ENCODE data around the gene GPR17. TPM values are rescaled to one million over a fixed set of nuclear protein-coding genes. Genes with fewer than 3 reads are reported as not detected.
A peak's percentile ranks its signal among the peaks of the same experiment; 100 is the strongest.

GPR17 gene
- polyA plus RNA-seq, 2 donors = 0.26 to 1.6 TPM

- Histone ChIP-seq H3K36me3 (ENCODE audit: control insufficient read depth in 2 of 2, insufficient read depth in 2 of 2, low read length in 1 of 2) (peaks cover 0 to 5% of the 10 kb centered on the region in 2 donors), H3K9me3 (ENCODE audit: control insufficient read depth in 2 of 2, insufficient read depth in 1 of 2, low read depth in 1 of 2, low read length in 1 of 2) (no peaks in the 10 kb centered on the region), H3K4me1 (ENCODE audit: control insufficient read depth in 2 of 2, insufficient read depth in 2 of 2, low read length in 1 of 2) (peaks cover 6 to 27% of the 10 kb centered on the region in 2 donors), H3K27ac (ENCODE audit: low read depth in 2 of 2, low read length in 1 of 2) (peak overlapping the region in 1 of 2 donors; percentile 23), H3K27me3 (ENCODE audit: control insufficient read depth in 1 of 2, insufficient read depth in 2 of 2, low read length in 2 of 2) (no peaks in the 10 kb centered on the region), H3K4me3 (ENCODE audit: low read depth in 1 of 2, low read length in 2 of 2) (no peak overlapping the region)
- WGBS, 2 donors = 87 to 89% methylated on average over 10 of the region's 10 CpGs
These were observed 14.3 kb downstream of the GPR17 start for GRCh38 chr2:127660291-127660578.

- Histone ChIP-seq H3K4me1 (ENCODE audit: control insufficient read depth in 2 of 2, insufficient read depth in 2 of 2, low read length in 1 of 2) (peaks cover 6 to 28% of the 10 kb centered on the region in 2 donors), H3K27me3 (ENCODE audit: control insufficient read depth in 1 of 2, insufficient read depth in 2 of 2, low read length in 2 of 2) (no peaks in the 10 kb centered on the region), H3K36me3 (ENCODE audit: control insufficient read depth in 2 of 2, insufficient read depth in 2 of 2, low read length in 1 of 2) (peaks cover 0 to 5% of the 10 kb centered on the region in 2 donors), H3K9me3 (ENCODE audit: control insufficient read depth in 2 of 2, insufficient read depth in 1 of 2, low read depth in 1 of 2, low read length in 1 of 2) (no peaks in the 10 kb centered on the region), H3K27ac (ENCODE audit: low read depth in 2 of 2, low read length in 1 of 2) (peak overlapping the region; percentile 50 to 57), H3K4me3 (ENCODE audit: low read depth in 1 of 2, low read length in 2 of 2) (no peak overlapping the region)
- WGBS, 2 donors = 80 to 84% methylated on average over 14 of the region's 14 CpGs
These were observed 15.2 kb downstream of the GPR17 start for GRCh38 chr2:127661072-127661649.

- WGBS, 2 donors = 47 to 53% methylated on average over 9 of the region's 9 CpGs
- Histone ChIP-seq H3K27me3 (ENCODE audit: control insufficient read depth in 1 of 2, insufficient read depth in 2 of 2, low read length in 2 of 2) (no peaks in the 10 kb centered on the region), H3K27ac (ENCODE audit: low read depth in 2 of 2, low read length in 1 of 2) (peak overlapping the region; percentile 50 to 57), H3K4me3 (ENCODE audit: low read depth in 1 of 2, low read length in 2 of 2) (no peak overlapping the region), H3K9me3 (ENCODE audit: control insufficient read depth in 2 of 2, insufficient read depth in 1 of 2, low read depth in 1 of 2, low read length in 1 of 2) (no peaks in the 10 kb centered on the region), H3K36me3 (ENCODE audit: control insufficient read depth in 2 of 2, insufficient read depth in 2 of 2, low read length in 1 of 2) (peaks cover 0 to 5% of the 10 kb centered on the region in 2 donors), H3K4me1 (ENCODE audit: control insufficient read depth in 2 of 2, insufficient read depth in 2 of 2, low read length in 1 of 2) (peaks cover 6 to 28% of the 10 kb centered on the region in 2 donors)
These were observed 16.1 kb downstream of the GPR17 start for GRCh38 chr2:127661949-127662510.

- Histone ChIP-seq H3K4me1 (ENCODE audit: control insufficient read depth in 2 of 2, insufficient read depth in 2 of 2, low read length in 1 of 2) (peaks cover 6 to 28% of the 10 kb centered on the region in 2 donors), H3K4me3 (ENCODE audit: low read depth in 1 of 2, low read length in 2 of 2) (no peak overlapping the region), H3K27ac (ENCODE audit: low read depth in 2 of 2, low read length in 1 of 2) (peak overlapping the region; percentile 59 to 63), H3K27me3 (ENCODE audit: control insufficient read depth in 1 of 2, insufficient read depth in 2 of 2, low read length in 2 of 2) (no peaks in the 10 kb centered on the region), H3K9me3 (ENCODE audit: control insufficient read depth in 2 of 2, insufficient read depth in 1 of 2, low read depth in 1 of 2, low read length in 1 of 2) (no peaks in the 10 kb centered on the region), H3K36me3 (ENCODE audit: control insufficient read depth in 2 of 2, insufficient read depth in 2 of 2, low read length in 1 of 2) (peaks cover 0 to 5% of the 10 kb centered on the region in 2 donors)
- 44 to 60% methylated on average over 9 of the region's 9 CpGs for WGBS, 2 donors
These were observed 17.1 kb downstream of the GPR17 start for GRCh38 chr2:127662937-127663565.

GRCh38 chr2:127663566-127664064, 17.7 kb downstream of the GPR17 start:
- H3K27ac ChIP-seq (ENCODE audit: low read depth in 2 of 2, low read length in 1 of 2) = peak overlapping the region; percentile 59 to 63
- H3K27me3 ChIP-seq (ENCODE audit: control insufficient read depth in 1 of 2, insufficient read depth in 2 of 2, low read length in 2 of 2) = no peaks in the 10 kb centered on the region
- peak overlapping the region in 1 of 2 donors; percentile 28 for H3K4me3 ChIP-seq (ENCODE audit: low read depth in 1 of 2, low read length in 2 of 2)
- peaks cover 0 to 5% of the 10 kb centered on the region in 2 donors for H3K36me3 ChIP-seq (ENCODE audit: control insufficient read depth in 2 of 2, insufficient read depth in 2 of 2, low read length in 1 of 2)
- H3K9me3 ChIP-seq (ENCODE audit: control insufficient read depth in 2 of 2, insufficient read depth in 1 of 2, low read depth in 1 of 2, low read length in 1 of 2) = no peaks in the 10 kb centered on the region
- WGBS, 2 donors = 70 to 71% methylated on average over 6 of the region's 6 CpGs
- H3K4me1 ChIP-seq (ENCODE audit: control insufficient read depth in 2 of 2, insufficient read depth in 2 of 2, low read length in 1 of 2) = peaks cover 6 to 27% of the 10 kb centered on the region in 2 donors

- Histone ChIP-seq H3K4me3 (ENCODE audit: low read depth in 1 of 2, low read length in 2 of 2) (peak overlapping the region; percentile 28), H3K27ac (ENCODE audit: low read depth in 2 of 2, low read length in 1 of 2) (peak overlapping the region; percentile 9 to 59), H3K36me3 (ENCODE audit: control insufficient read depth in 2 of 2, insufficient read depth in 2 of 2, low read length in 1 of 2) (peaks cover 0 to 5% of the 10 kb centered on the region in 2 donors), H3K4me1 (ENCODE audit: control insufficient read depth in 2 of 2, insufficient read depth in 2 of 2, low read length in 1 of 2) (peaks cover 6 to 21% of the 10 kb centered on the region in 2 donors), H3K9me3 (ENCODE audit: control insufficient read depth in 2 of 2, insufficient read depth in 1 of 2, low read depth in 1 of 2, low read length in 1 of 2) (no peaks in the 10 kb centered on the region), H3K27me3 (ENCODE audit: control insufficient read depth in 1 of 2, insufficient read depth in 2 of 2, low read length in 2 of 2) (no peaks in the 10 kb centered on the region)
- WGBS, 2 donors = 22 to 37% methylated on average over 49 to 69 of the region's 69 CpGs
These were observed 18.3 kb downstream of the GPR17 start for GRCh38 chr2:127664065-127664894.

- Histone ChIP-seq H3K27ac (ENCODE audit: low read depth in 2 of 2, low read length in 1 of 2) (peak overlapping the region; percentile 6 to 59), H3K4me1 (ENCODE audit: control insufficient read depth in 2 of 2, insufficient read depth in 2 of 2, low read length in 1 of 2) (peaks cover 6 to 20% of the 10 kb centered on the region in 2 donors), H3K9me3 (ENCODE audit: control insufficient read depth in 2 of 2, insufficient read depth in 1 of 2, low read depth in 1 of 2, low read length in 1 of 2) (no peaks in the 10 kb centered on the region), H3K4me3 (ENCODE audit: low read depth in 1 of 2, low read length in 2 of 2) (no peak overlapping the region), H3K27me3 (ENCODE audit: control insufficient read depth in 1 of 2, insufficient read depth in 2 of 2, low read length in 2 of 2) (no peaks in the 10 kb centered on the region), H3K36me3 (ENCODE audit: control insufficient read depth in 2 of 2, insufficient read depth in 2 of 2, low read length in 1 of 2) (peaks cover 0 to 5% of the 10 kb centered on the region in 2 donors)
- 71 to 80% methylated on average over 6 of the region's 6 CpGs for WGBS, 2 donors
These were observed 18.9 kb downstream of the GPR17 start for GRCh38 chr2:127664895-127665225.

GRCh38 chr2:127665267-127665893, 19.4 kb downstream of the GPR17 start:
- H3K4me3 ChIP-seq (ENCODE audit: low read depth in 1 of 2, low read length in 2 of 2) = no peak overlapping the region
- peaks cover 6 to 20% of the 10 kb centered on the region in 2 donors for H3K4me1 ChIP-seq (ENCODE audit: control insufficient read depth in 2 of 2, insufficient read depth in 2 of 2, low read length in 1 of 2)
- WGBS, 2 donors = 62 to 81% methylated on average over 8 of the region's 8 CpGs
- H3K27me3 ChIP-seq (ENCODE audit: control insufficient read depth in 1 of 2, insufficient read depth in 2 of 2, low read length in 2 of 2) = no peaks in the 10 kb centered on the region
- no peaks in the 10 kb centered on the region for H3K9me3 ChIP-seq (ENCODE audit: control insufficient read depth in 2 of 2, insufficient read depth in 1 of 2, low read depth in 1 of 2, low read length in 1 of 2)
- H3K36me3 ChIP-seq (ENCODE audit: control insufficient read depth in 2 of 2, insufficient read depth in 2 of 2, low read length in 1 of 2) = peaks cover 0 to 5% of the 10 kb centered on the region in 2 donors
- H3K27ac ChIP-seq (ENCODE audit: low read depth in 2 of 2, low read length in 1 of 2) = peak overlapping the region in 1 of 2 donors; percentile 6

- Histone ChIP-seq H3K4me1 (ENCODE audit: control insufficient read depth in 2 of 2, insufficient read depth in 2 of 2, low read length in 1 of 2) (peaks cover 6 to 8% of the 10 kb centered on the region in 2 donors), H3K27ac (ENCODE audit: low read depth in 2 of 2, low read length in 1 of 2) (no peak overlapping the region), H3K4me3 (ENCODE audit: low read depth in 1 of 2, low read length in 2 of 2) (no peak overlapping the region), H3K9me3 (ENCODE audit: control insufficient read depth in 2 of 2, insufficient read depth in 1 of 2, low read depth in 1 of 2, low read length in 1 of 2) (no peaks in the 10 kb centered on the region), H3K36me3 (ENCODE audit: control insufficient read depth in 2 of 2, insufficient read depth in 2 of 2, low read length in 1 of 2) (no peaks in the 10 kb centered on the region), H3K27me3 (ENCODE audit: control insufficient read depth in 1 of 2, insufficient read depth in 2 of 2, low read length in 2 of 2) (no peaks in the 10 kb centered on the region)
- 72 to 78% methylated on average over 7 of the region's 7 CpGs for WGBS, 2 donors
These were observed 23.1 kb downstream of the GPR17 start for GRCh38 chr2:127669056-127669455.

Measured in esophagus (tissue), 2 donors.